PC-3 (cell line): ENCODE results near the gene UMODL1. TPM values are rescaled to one million over a fixed set of nuclear protein-coding genes. Genes with fewer than 3 reads are reported as not detected.

Source experiments
- ATAC-seq: fragments of 200-7000 bp; cut with Tn5 transposase; 2 replicates; pipeline ENCODE4 v1.9.1; 2020; ENCODE audit warnings: mild to moderate bottlenecking, moderate library complexity
- BruUV-seq: library from RNA; stranded (reverse); fragments of 400-500 nt; replicated peaks from 2 replicates; lab custom pipeline; 2021; lab: Mats Ljungman, UMichigan
- CTCF ChIA-PET: fragments of 300-600 bp; sonication (Branson Sonifier 250); formaldehyde crosslinking; loops from one replicate; lab custom pipeline; 2022; ENCODE audit warnings: antibody characterized with exemption; lab: Charles Lee
- POLR2A ChIA-PET: fragments of 300-600 bp; sonication (Branson Sonifier 250); formaldehyde crosslinking; loops from one replicate; lab custom pipeline; 2022; ENCODE audit warnings: antibody characterized with exemption; ENCODE audit not compliant: unreplicated experiment; lab: Charles Lee
- DNase-seq: peaks from one replicate; pipeline ENCODE4 v3.0.0-alpha.2; 2015
- H2AFZ ChIP-seq: fragments of 300-600 bp; sonication (generic); 2 replicates; pipeline ENCODE4 v1.6.0; 2016; ENCODE audit warnings: antibody characterized with exemption, low read length
- H3F3A ChIP-seq: fragments of 300-600 bp; sonication (generic); one replicate; pipeline ENCODE4 v1.6.0; 2017; ENCODE audit warnings: antibody characterized with exemption, low read length, control low read depth, mild to moderate bottlenecking; ENCODE audit not compliant: unreplicated experiment
- H3K27ac ChIP-seq: fragments of 300-600 bp; sonication (generic); 2 replicates; pipeline ENCODE4 v1.5.1; 2016; ENCODE audit warnings: mild to moderate bottlenecking, low read length
- H3K27me3 ChIP-seq: fragments of 300-600 bp; sonication (generic); 2 replicates; pipeline ENCODE4 v1.6.1; 2016; ENCODE audit warnings: low read length, mixed read lengths
- H3K36me3 ChIP-seq: fragments of 300-600 bp; sonication (generic); 2 replicates; pipeline ENCODE4 v1.6.1; 2016; ENCODE audit warnings: low read depth, mixed run types, low read length, mixed read lengths
- H3K4me1 ChIP-seq: fragments of 300-600 bp; sonication (generic); 2 replicates; pipeline ENCODE4 v1.5.1; 2016; ENCODE audit warnings: low read length; ENCODE audit not compliant: insufficient read depth
- H3K4me2 ChIP-seq: fragments of 300-600 bp; sonication (generic); 2 replicates; pipeline ENCODE4 v1.6.0; 2016; ENCODE audit warnings: low read length
- H3K4me3 ChIP-seq: fragments of 300-600 bp; sonication (generic); 2 replicates; pipeline ENCODE4 v1.5.1; 2016; ENCODE audit warnings: mild to moderate bottlenecking, low read length, mixed read lengths
- H3K79me2 ChIP-seq: fragments of 300-600 bp; sonication (generic); 2 replicates; pipeline ENCODE4 v1.6.1; 2017; ENCODE audit warnings: low read length, mixed read lengths
- H3K9ac ChIP-seq: fragments of 300-600 bp; sonication (generic); 2 replicates; pipeline ENCODE4 v1.6.0; 2016; ENCODE audit warnings: mild to moderate bottlenecking, low read length
- H3K9me2 ChIP-seq: fragments of 300-600 bp; sonication (generic); replicated peaks from 2 replicates; pipeline ENCODE4 v1.6.1; 2016; ENCODE audit warnings: mixed run types, low read length, mixed read lengths
- H3K9me3 ChIP-seq: fragments of 300-600 bp; sonication (generic); 2 replicates; pipeline ENCODE4 v1.6.1; 2016; ENCODE audit warnings: low read length, mixed read lengths
- H4K20me1 ChIP-seq: fragments of 300-600 bp; sonication (generic); 2 replicates; pipeline ENCODE4 v1.6.1; 2016; ENCODE audit warnings: low read length, mixed read lengths
- CTCF ChIP-seq: fragments of 300-600 bp; sonication (generic); conservative IDR thresholded peaks from 2 replicates; pipeline ENCODE4 v1.5.1; 2017; ENCODE audit warnings: antibody characterized with exemption, low read depth, mild to moderate bottlenecking, low read length
- EZH2 ChIP-seq: fragments of 300-600 bp; sonication (generic); IDR thresholded peaks from one replicate; pipeline ENCODE4 v1.6.1; 2017; ENCODE audit warnings: antibody characterized with exemption, mild to moderate bottlenecking, low read length; ENCODE audit not compliant: unreplicated experiment
- EZH2phosphoT487 ChIP-seq: fragments of 300-600 bp; sonication (generic); IDR thresholded peaks from 2 replicates; pipeline ENCODE4 v1.6.1; 2018; ENCODE audit warnings: mild to moderate bottlenecking, antibody characterized with exemption, low read length, borderline replicate concordance
- intact Hi-C: fragments of 100-400 bp; cut with micrococcal nuclease; formaldehyde crosslinking; loops from 2 replicates; pipeline ENCODE4 v1.9.0; 2023
- total RNA-seq: library from RNA; depleted of rRNA; stranded (reverse); fragments of >200 nt; gene quantifications from 2 replicates; pipeline ENCODE4 v1.2.3, GENCODE V29; 2014

UMODL1 gene
- total RNA-seq, 1 experiment from 2014 or later, result not detected

- DNase-seq (no peak), ATAC-seq (no peak)
- Histone ChIP-seq H3K9me2 (no peaks in the 10 kb centered on the region), H4K20me1 (no peaks in the 10 kb centered on the region), H3K4me3 (no peak overlapping the region), H3K36me3 (no peaks in the 10 kb centered on the region), H3K9me3 (no peaks in the 10 kb centered on the region), H3K4me2 (no peak overlapping the region), H3K79me2 (no peaks in the 10 kb centered on the region), H2AFZ (no peak overlapping the region), H3K27me3 (no peaks in the 10 kb centered on the region), H3K27ac (no peak overlapping the region), H3F3A (no peaks in the 10 kb centered on the region), H3K9ac (no peak overlapping the region), H3K4me1 (peaks cover 42% of the 10 kb centered on the region)
- BruUV-seq, result no TSS peak
- POLR2A ChIA-PET, result no interaction called here
- CTCF ChIA-PET, result no interaction called here
- intact Hi-C loops, result no loop called here
- no peak for TF ChIP-seq EZH2phosphoT487
- no peak for TF ChIP-seq EZH2
- TF ChIP-seq CTCF, result no peak
Observed at GRCh38 chr21:42123219-42123908, 52.2 kb downstream of the UMODL1 start.

- ChIA-PET CTCF (no interaction called here), POLR2A (no interaction called here)
- H3K9me2 ChIP-seq, result no peaks in the 10 kb centered on the region
Observed at GRCh38 chr21:42124081-42124480, 53.0 kb downstream of the UMODL1 start.

More at GRCh38 chr21:42124081-42124480, 53.0 kb downstream of the UMODL1 start:
- ATAC-seq (no peak), DNase-seq (no peak)
- Histone ChIP-seq H3K9me3 (no peaks in the 10 kb centered on the region), H3K4me2 (no peak overlapping the region), H3K27me3 (no peaks in the 10 kb centered on the region), H3K4me3 (no peak overlapping the region), H3K9ac (no peak overlapping the region), H4K20me1 (no peaks in the 10 kb centered on the region), H3K36me3 (no peaks in the 10 kb centered on the region), H3K4me1 (peaks cover 35% of the 10 kb centered on the region), H3F3A (no peaks in the 10 kb centered on the region), H3K79me2 (no peaks in the 10 kb centered on the region), H3K27ac (no peak overlapping the region), H2AFZ (no peak overlapping the region)
- BruUV-seq, result no TSS peak
- TF ChIP-seq EZH2 (no peak), CTCF (no peak), EZH2phosphoT487 (no peak)
- intact Hi-C loops, result no loop called here
